ENCODE data around the gene LRP1.

GRCh38 chr12:57222286-57223190 is 94.3 kb downstream of the LRP1 start:
- TF ChIP-seq CTCF (conservative IDR thresholded peaks at IDR 0.05) (no peak), ZFX (IDR thresholded peaks at IDR 0.05) (no peak)
